Liver (tissue), 9 donors: Measurements from ENCODE around the gene ANKZF1. TPM values are rescaled to one million over a fixed set of nuclear protein-coding genes. Genes with fewer than 3 reads are reported as not detected.

Experiments used
- DNase-seq: peaks from one replicate; pipeline ENCODE4 v3.0.0-alpha.2; 2017; ENCODE audit warnings: low spot score
- H3K27ac ChIP-seq, 2 donors: one replicate each; pipeline ENCODE4 v1.7.0; 2013; ENCODE audit warnings: inconsistent platforms in 2 of 2, low read length in 2 of 2, control low read depth in 1 of 2, low read depth in 1 of 2, mild to moderate bottlenecking in 1 of 2
- H3K27me3 ChIP-seq, 4 donors: one replicate each; pipeline versions ENCODE4 v1.6.1 to v1.7.0; 2013; ENCODE audit warnings: low read length in 3 of 4, inconsistent platforms in 1 of 4, mild to moderate bottlenecking in 1 of 4, moderate library complexity in 1 of 4; ENCODE audit not compliant: control insufficient read depth in 4 of 4, insufficient read depth in 4 of 4
- H3K36me3 ChIP-seq, 4 donors: one replicate each; pipeline versions ENCODE4 v1.6.1 to v1.7.0; 2013; ENCODE audit warnings: low read length in 3 of 4, mild to moderate bottlenecking in 3 of 4, low read depth in 1 of 4, moderate library complexity in 1 of 4; ENCODE audit not compliant: control insufficient read depth in 4 of 4, insufficient read depth in 3 of 4
- H3K4me1 ChIP-seq, 4 donors: one replicate each; pipeline versions ENCODE4 v1.6.1 to v1.7.0; 2013; ENCODE audit warnings: low read length in 3 of 4, mild to moderate bottlenecking in 3 of 4, moderate library complexity in 1 of 4; ENCODE audit not compliant: control insufficient read depth in 4 of 4, insufficient read depth in 4 of 4
- H3K4me3 ChIP-seq, 3 donors: one replicate each; pipeline versions ENCODE4 v1.6.1 to v1.7.0; 2013; ENCODE audit warnings: low read length in 3 of 3, control low read depth in 1 of 3, low read depth in 1 of 3, mild to moderate bottlenecking in 1 of 3
- H3K9ac ChIP-seq, 2 donors: one replicate each; pipeline ENCODE4 v1.7.0; 2013; ENCODE audit warnings: low read length in 2 of 2, mild to moderate bottlenecking in 2 of 2, moderate library complexity in 2 of 2, control low read depth in 1 of 2, low read depth in 1 of 2
- H3K9me3 ChIP-seq, 4 donors: one replicate each; pipeline versions ENCODE4 v1.6.1 to v1.7.0; 2013; ENCODE audit warnings: low read length in 3 of 4; ENCODE audit not compliant: control insufficient read depth in 4 of 4
- EGR1 ChIP-seq, 2 donors: IDR thresholded peaks; 2 replicates each; pipeline ENCODE4 v1.6.1; 2016 to 2018; ENCODE audit warnings: antibody characterized with exemption in 2 of 2, low read depth in 2 of 2
- FOXA1 ChIP-seq: IDR thresholded peaks from 2 replicates; pipeline ENCODE4 v1.6.1; 2016; ENCODE audit warnings: antibody characterized with exemption
- FOXA2 ChIP-seq: IDR thresholded peaks from 2 replicates; pipeline ENCODE4 v1.6.1; 2016; ENCODE audit warnings: antibody characterized with exemption
- GABPA ChIP-seq, 2 donors: IDR thresholded peaks in 1 of 2; conservative IDR thresholded peaks in 1 of 2; 2 replicates each; pipeline ENCODE4 v1.6.1; 2016; ENCODE audit warnings: antibody characterized with exemption in 2 of 2, mild to moderate bottlenecking in 1 of 2, moderate library complexity in 1 of 2
- HNF4A ChIP-seq, 2 donors: conservative IDR thresholded peaks; 2 replicates each; pipeline ENCODE4 v1.6.1; 2016; ENCODE audit warnings: antibody characterized with exemption in 2 of 2, mild to moderate bottlenecking in 2 of 2
- HNF4G ChIP-seq: IDR thresholded peaks from 2 replicates; pipeline ENCODE4 v1.6.1; 2016; ENCODE audit warnings: antibody characterized with exemption
- JUND ChIP-seq, 2 donors: IDR thresholded peaks; 2 replicates each; pipeline ENCODE4 v1.6.1; 2016; ENCODE audit warnings: antibody characterized with exemption in 2 of 2
- MAX ChIP-seq: IDR thresholded peaks from 2 replicates; pipeline ENCODE4 v1.6.1; 2016; ENCODE audit warnings: antibody characterized with exemption
- NR2F2 ChIP-seq: IDR thresholded peaks from 2 replicates; pipeline ENCODE4 v1.6.1; 2016; ENCODE audit warnings: antibody characterized with exemption
- RAD21 ChIP-seq, 2 donors: IDR thresholded peaks; 2 replicates each; pipeline ENCODE4 v1.6.1; 2016; ENCODE audit warnings: antibody characterized with exemption in 2 of 2, mild to moderate bottlenecking in 2 of 2
- RXRA ChIP-seq, 2 donors: IDR thresholded peaks; 2 replicates each; pipeline ENCODE4 v1.6.1; 2017 to 2018; ENCODE audit warnings: antibody characterized with exemption in 2 of 2, mild to moderate bottlenecking in 1 of 2
- SP1 ChIP-seq: IDR thresholded peaks from 2 replicates; pipeline ENCODE4 v1.6.1; 2018; ENCODE audit warnings: antibody characterized with exemption, mild to moderate bottlenecking
- TAF1 ChIP-seq: conservative IDR thresholded peaks from 2 replicates; pipeline ENCODE4 v1.6.1; 2016; ENCODE audit warnings: antibody characterized with exemption, mild to moderate bottlenecking
- YY1 ChIP-seq: IDR thresholded peaks from 2 replicates; pipeline ENCODE4 v1.6.1; 2016; ENCODE audit warnings: antibody characterized with exemption, mild to moderate bottlenecking
- ZBTB33 ChIP-seq: IDR thresholded peaks from 2 replicates; pipeline ENCODE4 v1.6.1; 2016; ENCODE audit warnings: antibody characterized with exemption
- WGBS: extraction: QIAGEN DNeasy Blood & Tissue Kit; methylation state at CpG from one replicate; pipeline ENCODE4 v1.1.7; 2013; 5-methylcytosine and 5-hydroxymethylcytosine counted together
- polyA plus RNA-seq, 2 donors: library from polyadenylated mRNA; stranded (reverse) in 1 of 2; unstranded in 1 of 2; fragments of 200-250 nt in 1 of 2; fragments of >200 nt in 1 of 2; fragmentation: Nextera tagmentation in 1 of 2; extraction: Ambion mirVana in 1 of 2; gene quantifications; one replicate each; pipeline versions ENCODE4 v1.2.1 to v1.2.3, GENCODE V29; 2013 to 2015
- total RNA-seq, 2 donors: library from RNA; depleted of rRNA; stranded (reverse); fragments of >200 nt; gene quantifications; one replicate each; pipeline ENCODE4 v1.2.3, GENCODE V29; 2014
- TF ChIP-seq, protein P1 (sequence below): IDR thresholded peaks from 2 replicates; pipeline ENCODE4 v1.6.1; 2016; ENCODE audit warnings: antibody characterized with exemption, mild to moderate bottlenecking
- TF ChIP-seq, protein P2 (sequence below): IDR thresholded peaks from 2 replicates; pipeline ENCODE4 v1.6.1; 2016; ENCODE audit warnings: antibody characterized with exemption
- donor health status: healthy.
- donor health status: healthy.
- donor health status: healthy.
- donor health status: healthy.
- donor health status: healthy.

Gene ANKZF1
- total and polyA plus RNA-seq, 4 donors, result 9.0 to 30.6 (median 20.5) TPM

- TF ChIP-seq TAF1, result no peak
- no peak for TF ChIP-seq FOXA1
- TF ChIP-seq JUND (IDR thresholded peaks at IDR 0.05), result no peak
- no peak for TF ChIP-seq RXRA (IDR thresholded peaks at IDR 0.05)
- no peak for TF ChIP-seq YY1
- no peak for TF ChIP-seq MAX
- TF ChIP-seq RAD21 (IDR thresholded peaks at IDR 0.05), result no peak
These were observed 37.3 kb downstream of the ANKZF1 start (continued) for GRCh38 chr2:219266886-219267285.

GRCh38 chr2:219268294-219268693 is 38.7 kb downstream of the ANKZF1 start:
- WGBS, result 91% methylated on average over 2 of the region's 2 CpGs
- H3K4me3 ChIP-seq, result no peak overlapping the region
- no peaks in the 10 kb centered on the region for H3K36me3 ChIP-seq
- H3K4me1 ChIP-seq, result peaks cover 6 to 16% (median 12%) of the 10 kb centered on the region in 4 donors
- no peak overlapping the region for H3K27ac ChIP-seq
- H3K9me3 ChIP-seq, result no peaks in the 10 kb centered on the region
- H3K27me3 ChIP-seq, result no peaks in the 10 kb centered on the region
- no peak for DNase-seq
- TF ChIP-seq HNF4A (conservative IDR thresholded peaks at IDR 0.05), result no peak
- TF ChIP-seq, protein P1, sequence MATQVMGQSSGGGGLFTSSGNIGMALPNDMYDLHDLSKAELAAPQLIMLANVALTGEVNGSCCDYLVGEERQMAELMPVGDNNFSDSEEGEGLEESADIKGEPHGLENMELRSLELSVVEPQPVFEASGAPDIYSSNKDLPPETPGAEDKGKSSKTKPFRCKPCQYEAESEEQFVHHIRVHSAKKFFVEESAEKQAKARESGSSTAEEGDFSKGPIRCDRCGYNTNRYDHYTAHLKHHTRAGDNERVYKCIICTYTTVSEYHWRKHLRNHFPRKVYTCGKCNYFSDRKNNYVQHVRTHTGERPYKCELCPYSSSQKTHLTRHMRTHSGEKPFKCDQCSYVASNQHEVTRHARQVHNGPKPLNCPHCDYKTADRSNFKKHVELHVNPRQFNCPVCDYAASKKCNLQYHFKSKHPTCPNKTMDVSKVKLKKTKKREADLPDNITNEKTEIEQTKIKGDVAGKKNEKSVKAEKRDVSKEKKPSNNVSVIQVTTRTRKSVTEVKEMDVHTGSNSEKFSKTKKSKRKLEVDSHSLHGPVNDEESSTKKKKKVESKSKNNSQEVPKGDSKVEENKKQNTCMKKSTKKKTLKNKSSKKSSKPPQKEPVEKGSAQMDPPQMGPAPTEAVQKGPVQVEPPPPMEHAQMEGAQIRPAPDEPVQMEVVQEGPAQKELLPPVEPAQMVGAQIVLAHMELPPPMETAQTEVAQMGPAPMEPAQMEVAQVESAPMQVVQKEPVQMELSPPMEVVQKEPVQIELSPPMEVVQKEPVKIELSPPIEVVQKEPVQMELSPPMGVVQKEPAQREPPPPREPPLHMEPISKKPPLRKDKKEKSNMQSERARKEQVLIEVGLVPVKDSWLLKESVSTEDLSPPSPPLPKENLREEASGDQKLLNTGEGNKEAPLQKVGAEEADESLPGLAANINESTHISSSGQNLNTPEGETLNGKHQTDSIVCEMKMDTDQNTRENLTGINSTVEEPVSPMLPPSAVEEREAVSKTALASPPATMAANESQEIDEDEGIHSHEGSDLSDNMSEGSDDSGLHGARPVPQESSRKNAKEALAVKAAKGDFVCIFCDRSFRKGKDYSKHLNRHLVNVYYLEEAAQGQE, result no peak
- TF ChIP-seq FOXA2, result no peak
- no peak for TF ChIP-seq FOXA1
- TF ChIP-seq TAF1, result no peak
- TF ChIP-seq RAD21 (IDR thresholded peaks at IDR 0.05), result no peak
- no peak overlapping the region for H3K9ac ChIP-seq

DNA sequence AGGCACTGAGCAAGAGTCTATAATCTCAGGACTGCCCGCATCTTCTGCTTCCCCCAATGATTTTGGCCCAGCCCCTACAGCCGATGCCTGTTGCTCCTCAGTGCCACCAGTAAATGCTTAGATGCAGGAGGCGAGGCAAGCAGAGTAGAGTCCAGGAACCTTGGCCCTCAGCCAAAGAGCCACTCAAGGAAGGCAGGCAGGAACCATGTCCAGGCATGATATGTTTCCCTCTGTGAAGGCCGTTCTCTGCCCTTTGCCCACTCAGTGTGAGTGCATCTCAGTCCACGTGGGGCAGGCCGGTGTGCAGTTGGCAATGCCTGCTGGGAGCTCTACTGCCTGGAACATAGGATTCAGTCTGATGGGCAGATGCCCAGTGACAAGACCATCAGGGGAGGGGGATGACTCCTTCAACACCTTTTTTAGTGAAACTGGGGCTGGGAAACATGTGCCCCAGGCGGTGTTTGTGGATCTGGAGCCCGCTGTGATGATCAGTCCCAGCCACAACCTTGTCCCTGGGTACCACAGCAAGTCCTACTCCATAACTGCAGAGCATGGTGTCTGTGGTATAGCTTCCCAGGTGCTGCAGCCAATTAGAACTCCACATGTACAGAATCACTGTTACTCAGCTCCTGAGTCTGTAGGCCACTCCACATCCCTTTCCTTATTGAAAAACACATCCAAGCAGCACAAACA is 39.9 kb downstream of the ANKZF1 start:
- no peaks in the 10 kb centered on the region for H3K9me3 ChIP-seq
- peaks cover 6 to 16% (median 12%) of the 10 kb centered on the region in 4 donors for H3K4me1 ChIP-seq
- H3K27ac ChIP-seq, result no peak overlapping the region
- no peaks in the 10 kb centered on the region for H3K27me3 ChIP-seq
- no peak overlapping the region for H3K9ac ChIP-seq
- no peak for DNase-seq
- WGBS, result 44% methylated on average over 8 of the region's 8 CpGs
- H3K4me3 ChIP-seq, result no peak overlapping the region
- no peaks in the 10 kb centered on the region for H3K36me3 ChIP-seq
- peak; percentile 85 to 88 for TF ChIP-seq HNF4A (conservative IDR thresholded peaks at IDR 0.05)
- TF ChIP-seq HNF4G, result peak; percentile 67
- TF ChIP-seq FOXA2, result no peak
- no peak for TF ChIP-seq ZBTB33
- TF ChIP-seq, protein P2, sequence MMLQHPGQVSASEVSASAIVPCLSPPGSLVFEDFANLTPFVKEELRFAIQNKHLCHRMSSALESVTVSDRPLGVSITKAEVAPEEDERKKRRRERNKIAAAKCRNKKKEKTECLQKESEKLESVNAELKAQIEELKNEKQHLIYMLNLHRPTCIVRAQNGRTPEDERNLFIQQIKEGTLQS, result no peak
- peak; percentile 83 for TF ChIP-seq SP1
- TF ChIP-seq YY1, result peak; percentile 36
- peak in 1 of 2 donors; percentile 20 for TF ChIP-seq GABPA (IDR thresholded peaks at IDR 0.05 in 1 of 2, conservative IDR thresholded peaks at IDR 0.05 in 1 of 2)
- TF ChIP-seq TAF1, result no peak
- no peak for TF ChIP-seq NR2F2
- peak; percentile 41 for TF ChIP-seq MAX
- TF ChIP-seq FOXA1, result no peak
- peak; percentile 79 to 85 for TF ChIP-seq RXRA (IDR thresholded peaks at IDR 0.05)
- peak in 1 of 2 donors; percentile 14 for TF ChIP-seq EGR1 (IDR thresholded peaks at IDR 0.05; ENCODE audit: low read depth in 2 of 2)
- peak in 1 of 2 donors; percentile 45 for TF ChIP-seq RAD21 (IDR thresholded peaks at IDR 0.05)
- TF ChIP-seq, protein P1, result no peak
- TF ChIP-seq JUND (IDR thresholded peaks at IDR 0.05), result no peak
